Midbrain (tissue), 1 donor: ENCODE data around the gene P2RX3.

Experiments used
- DNase-seq: peaks from one replicate; lab custom pipeline; 2025; lab: John Stamatoyannopoulos, UW

Gene P2RX3

DNA sequence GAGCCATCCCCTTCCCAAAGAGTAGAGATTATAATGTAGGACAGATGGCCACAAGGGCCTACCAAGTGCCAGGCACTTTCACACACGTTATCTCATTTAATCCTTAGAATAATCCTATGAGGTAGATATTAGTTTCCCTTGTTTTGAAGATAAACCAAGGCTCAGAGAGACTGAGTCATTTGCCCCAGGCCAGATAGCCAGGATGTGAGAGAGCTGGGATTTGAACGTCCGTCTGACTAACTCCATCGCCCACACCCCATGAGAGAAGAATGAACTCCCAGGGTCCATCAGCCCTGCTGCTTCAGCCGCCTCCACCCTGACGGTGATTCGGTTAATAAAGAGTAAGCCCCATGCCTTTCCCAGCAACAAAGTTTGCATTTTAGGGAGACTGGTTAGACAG is 32.1 kb downstream of the P2RX3 start:
- no peak for DNase-seq

GRCh38 chr11:57370941-57371340 is 32.8 kb downstream of the P2RX3 start:
- DNase-seq: no peak

DNA sequence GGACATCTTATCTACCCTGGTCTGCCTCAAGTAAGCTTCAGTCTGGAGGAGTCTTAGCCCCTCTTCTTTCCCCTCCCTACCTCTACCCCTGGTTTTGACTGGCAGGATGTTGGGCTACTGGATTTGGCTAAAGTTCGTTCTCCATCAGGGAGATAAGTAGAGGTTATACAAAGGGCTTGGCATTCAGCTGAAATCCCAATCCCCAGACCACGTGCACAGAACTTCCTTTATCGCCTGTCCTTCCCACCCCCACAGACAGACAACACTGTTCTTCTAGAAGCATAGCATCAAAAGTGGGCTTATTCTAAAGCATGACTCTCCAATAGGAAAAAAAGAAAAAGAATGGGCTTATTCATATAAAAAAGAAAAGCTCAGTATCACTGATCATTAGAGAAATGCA is 35.0 kb downstream of the P2RX3 start:
- DNase-seq: no peak

GRCh38 chr11:57374966-57375365 is 36.8 kb downstream of the P2RX3 start:
- no peak for DNase-seq

DNA sequence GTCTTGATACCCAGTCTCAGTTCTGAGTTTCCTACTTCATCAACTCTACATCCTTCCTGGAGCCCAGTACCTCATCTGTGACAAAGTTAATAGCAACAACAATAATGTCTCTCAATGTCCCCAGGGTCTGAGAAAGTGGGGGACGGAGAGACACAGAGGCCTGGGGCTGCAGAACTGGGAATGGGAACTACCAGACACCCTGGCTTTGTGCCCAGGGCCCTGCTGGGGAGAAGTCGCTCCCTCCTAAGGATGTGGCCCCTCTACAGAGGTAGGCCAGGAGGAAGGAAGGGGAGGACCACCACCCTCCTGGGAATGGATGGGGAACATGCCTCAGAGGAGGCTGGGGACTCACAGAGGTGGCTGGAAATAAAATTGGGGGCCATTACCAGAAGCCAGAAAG is 37.3 kb downstream of the P2RX3 start:
- DNase-seq: no peak

DNA sequence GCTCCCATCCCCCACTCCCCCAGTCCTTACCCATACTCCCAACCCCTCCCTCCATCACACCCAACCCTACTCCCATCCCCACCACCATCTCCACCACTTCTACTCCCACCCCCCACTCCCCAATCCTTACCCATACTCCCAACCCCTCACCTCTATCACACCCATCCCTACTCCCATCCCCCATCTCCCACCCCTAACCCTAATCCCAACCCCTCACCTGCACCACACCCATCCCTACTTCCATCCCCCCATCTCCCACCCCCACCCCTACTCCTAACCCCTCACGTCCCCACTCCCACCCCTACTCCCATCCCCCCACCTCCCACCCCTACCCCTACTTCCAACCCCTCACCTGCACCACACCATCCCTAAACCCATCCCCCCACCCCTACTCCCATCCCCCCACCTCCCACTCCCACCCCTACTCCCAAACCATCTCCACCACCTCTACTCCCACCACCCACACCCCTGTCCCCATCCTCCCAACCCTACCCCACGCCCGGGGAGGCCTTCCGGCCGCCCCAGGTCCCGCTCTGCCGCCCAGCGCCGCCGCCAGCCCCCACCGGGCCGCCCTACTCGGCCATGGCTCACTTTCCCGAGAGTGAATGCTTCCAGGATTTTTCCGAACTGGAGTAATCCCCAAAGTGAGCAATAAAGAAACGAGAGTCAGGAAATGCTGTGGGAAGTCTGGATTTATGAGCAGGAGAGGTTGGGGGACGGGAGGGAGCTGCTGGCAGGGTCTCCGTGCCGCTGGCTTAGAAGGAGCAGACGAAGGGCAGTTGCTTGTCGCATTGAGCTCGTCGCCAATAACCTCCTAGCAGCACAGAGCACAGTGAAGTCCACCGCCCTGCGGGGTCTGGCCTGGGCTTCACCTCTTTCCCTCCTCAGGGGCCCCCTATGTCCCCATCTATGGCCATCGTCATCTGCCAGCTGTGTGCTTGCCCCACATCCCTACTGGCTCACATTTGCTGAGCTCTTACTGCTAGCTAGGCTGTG is 38.2 kb downstream of the P2RX3 start:
- DNase-seq: no peak

DNA sequence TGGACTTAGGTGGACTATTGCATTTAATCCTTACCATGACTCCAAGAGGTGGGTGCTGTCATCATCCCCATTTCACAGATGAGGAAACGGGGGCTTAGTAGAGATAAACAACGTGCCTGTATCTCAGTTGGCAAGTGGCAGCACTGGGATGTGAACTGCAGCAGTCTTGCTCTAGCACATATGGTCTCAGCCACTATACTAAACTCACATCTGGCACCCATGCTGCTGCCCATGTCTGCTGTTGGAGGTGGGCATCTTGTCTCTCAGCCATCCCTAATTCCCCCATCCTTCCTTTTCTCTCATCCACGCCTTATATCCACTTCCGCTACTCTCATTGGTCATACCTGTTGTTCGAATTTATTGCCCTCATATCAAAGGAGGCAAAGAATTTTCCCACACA is 39.0 kb downstream of the P2RX3 start:
- no peak for DNase-seq

DNA sequence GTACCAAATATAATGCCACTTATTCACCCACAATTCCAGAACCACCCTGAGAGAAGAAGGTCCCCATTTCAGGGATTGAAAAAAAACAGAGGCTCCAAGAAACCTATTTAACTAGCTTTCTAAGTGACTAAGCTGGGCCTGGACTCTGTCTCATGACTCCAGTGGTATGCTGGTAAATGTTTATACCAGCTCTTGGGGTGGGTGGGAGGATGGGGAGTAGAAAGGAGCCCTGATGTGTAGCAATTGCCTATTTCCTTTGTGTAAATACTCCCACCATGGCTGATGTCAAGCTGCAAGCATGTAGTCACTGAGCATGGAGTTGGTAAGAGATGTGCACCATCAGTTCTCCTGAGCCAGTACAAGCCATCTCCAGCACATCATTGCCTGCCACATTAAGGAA is 40.0 kb downstream of the P2RX3 start:
- DNase-seq: no peak

GRCh38 chr11:57379732-57380131 is 41.6 kb downstream of the P2RX3 start:
- DNase-seq: no peak

GRCh38 chr11:57380975-57381374 is 42.8 kb downstream of the P2RX3 start, which contains the start of gene PRG3:
Gene PRG3, minus strand, starts transcription at chr11:57381150. Its CDS starts 442 bp downstream, at chr11:57380708.
- DNase-seq: no peak

- no peak for DNase-seq
Observed at GRCh38 chr11:57386178-57386940, 48.2 kb downstream of the P2RX3 start.

- peak; percentile 22 for DNase-seq
Observed at GRCh38 chr11:57387289-57388030, 49.3 kb downstream of the P2RX3 start.

- no peak for DNase-seq
Observed at GRCh38 chr11:57390535-57390934, 52.4 kb downstream of the P2RX3 start, which contains the start of gene PRG2. Gene PRG2, minus strand, starts transcription at chr11:57390650. Its CDS starts 706 bp downstream, at chr11:57389944.

GRCh38 chr11:57391111-57391510 is 53.0 kb downstream of the P2RX3 start:
- DNase-seq: no peak

DNA sequence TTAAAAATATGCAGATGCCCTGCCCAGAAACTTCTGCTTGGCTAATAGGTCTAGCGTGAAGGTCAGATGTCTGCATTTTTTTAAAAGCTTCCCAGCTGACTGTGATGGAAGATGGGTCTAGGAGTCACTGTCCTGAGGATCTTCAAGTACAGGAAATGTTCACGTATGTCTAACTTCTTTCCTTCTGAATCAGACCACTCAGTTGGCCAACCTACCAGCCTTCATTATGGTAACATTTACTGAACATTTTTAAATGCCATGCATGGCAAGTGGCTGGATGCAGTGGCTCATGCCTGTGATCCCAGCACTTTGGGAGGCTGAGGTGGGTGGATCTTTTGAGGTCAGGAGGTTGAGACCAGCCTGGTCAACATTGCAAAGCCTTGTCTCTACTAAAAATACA is 53.4 kb downstream of the P2RX3 start:
- no peak for DNase-seq

DNA sequence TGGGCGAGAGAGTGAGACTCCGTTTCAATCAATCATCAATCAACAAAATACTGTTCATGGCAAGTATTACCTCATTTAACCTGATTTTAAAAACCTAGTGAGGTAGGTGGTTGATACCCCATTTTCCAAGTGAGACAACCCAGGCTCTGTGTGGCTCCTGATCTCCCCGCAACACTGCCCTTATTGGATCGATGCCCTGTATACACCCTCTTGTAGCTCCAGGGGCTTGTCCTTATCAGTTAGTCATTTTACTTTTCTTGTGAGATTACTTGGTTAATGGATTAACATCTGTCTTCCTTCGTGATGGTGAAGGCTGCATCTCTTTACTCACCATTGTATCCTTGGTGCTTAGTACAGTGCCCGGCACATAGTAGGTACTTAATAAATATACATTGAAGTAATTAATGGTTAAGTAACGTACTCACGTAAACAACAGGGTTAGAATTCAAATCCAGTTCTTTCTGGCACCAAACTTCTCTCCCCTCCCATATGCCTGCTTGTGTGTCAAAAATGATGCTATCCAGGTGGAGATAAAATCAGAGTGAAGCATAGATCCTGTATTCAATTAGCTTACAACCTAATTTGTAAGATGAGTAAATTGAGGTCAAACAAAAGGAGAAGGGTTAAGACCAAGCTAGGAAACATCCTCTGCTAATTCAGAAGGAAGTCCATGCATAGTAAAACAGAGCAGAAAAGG is 54.1 kb downstream of the P2RX3 start:
- no peak for DNase-seq

GRCh38 chr11:57392763-57393105 is 54.6 kb downstream of the P2RX3 start:
- no peak for DNase-seq

DNA sequence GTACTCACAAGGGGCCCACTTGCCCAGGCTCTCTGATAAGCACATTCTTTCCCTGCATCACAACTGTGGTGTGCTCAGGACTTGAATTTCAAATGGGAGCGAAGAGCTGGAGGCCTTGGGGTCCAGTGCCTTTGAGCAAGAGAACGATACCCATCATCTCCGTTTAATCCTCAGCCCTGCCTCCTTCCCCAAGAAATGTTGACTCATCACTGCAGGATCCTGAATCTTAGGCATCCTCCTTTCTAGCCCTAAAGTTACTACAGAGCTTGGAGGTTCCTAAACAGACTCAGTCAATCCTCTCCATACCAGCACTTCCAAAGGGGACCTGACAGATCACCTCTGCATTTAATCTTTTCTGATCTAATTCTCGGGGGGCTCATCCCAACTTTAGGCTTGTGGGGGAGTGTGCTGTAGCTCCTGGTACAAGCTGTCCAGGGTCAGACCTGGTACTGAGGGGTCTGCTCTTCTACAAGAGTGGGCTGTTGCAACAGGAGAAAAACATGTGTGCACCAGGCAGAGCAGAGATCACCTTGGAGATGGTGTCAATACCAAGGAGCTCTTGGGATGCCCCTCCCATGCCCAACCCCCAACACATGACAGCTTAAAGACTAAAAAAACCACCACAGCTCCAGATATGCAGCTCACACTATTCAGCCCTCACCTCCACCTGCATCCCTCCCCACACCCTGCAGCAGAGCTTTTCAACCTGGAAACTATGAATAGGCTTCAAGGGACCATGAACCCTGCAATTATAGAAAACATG is 56.2 kb downstream of the P2RX3 start:
- no peak for DNase-seq

GRCh38 chr11:57395905-57396623 is 57.9 kb downstream of the P2RX3 start:
- DNase-seq: no peak

DNA sequence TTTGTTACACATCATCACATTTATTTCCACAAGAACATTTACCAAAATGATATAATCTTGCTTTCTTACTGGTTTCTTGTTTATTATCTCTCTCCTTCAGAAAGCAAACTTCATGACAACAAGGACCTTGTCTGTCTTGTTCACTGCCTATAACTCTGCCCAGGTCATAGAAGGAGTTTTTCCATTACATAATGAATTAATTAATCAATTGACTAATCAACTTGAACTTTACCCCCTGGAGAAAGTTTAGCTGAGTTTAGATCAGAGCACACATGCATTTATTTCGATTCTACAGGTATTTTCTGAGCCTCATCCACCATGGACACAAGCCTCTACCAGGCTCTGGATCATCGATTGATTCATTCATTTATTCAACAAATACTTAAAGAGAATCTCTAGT is 58.6 kb downstream of the P2RX3 start:
- DNase-seq: no peak
